Gastrocnemius medialis (tissue), 4 donors: ENCODE data around the gene FAM83D.

Experiments
- POLR2A ChIP-seq, 2 donors: fragments of 450-650 bp; IDR thresholded peaks; one replicate each; pipeline ENCODE4 v1.6.1; 2017; ENCODE audit warnings: antibody characterized with exemption in 2 of 2, mild to moderate bottlenecking in 2 of 2, moderate library complexity in 2 of 2
- TF ChIP-seq, protein P1 (sequence below), 5 experiments: fragments of 450-650 bp in 3 of 5; fragments of 200-600 bp in 2 of 5; sonication (generic) in 2 of 5; IDR thresholded peaks in 4 of 5; conservative IDR thresholded peaks in 1 of 5; 1 replicate in 4 of 5; 2 replicates in 1 of 5; pipeline ENCODE4 v1.5.1; 2016 to 2019; ENCODE audit warnings: antibody characterized with exemption in 5 of 5, mild to moderate bottlenecking in 3 of 5, moderate library complexity in 3 of 5

- TF ChIP-seq, protein P1, sequence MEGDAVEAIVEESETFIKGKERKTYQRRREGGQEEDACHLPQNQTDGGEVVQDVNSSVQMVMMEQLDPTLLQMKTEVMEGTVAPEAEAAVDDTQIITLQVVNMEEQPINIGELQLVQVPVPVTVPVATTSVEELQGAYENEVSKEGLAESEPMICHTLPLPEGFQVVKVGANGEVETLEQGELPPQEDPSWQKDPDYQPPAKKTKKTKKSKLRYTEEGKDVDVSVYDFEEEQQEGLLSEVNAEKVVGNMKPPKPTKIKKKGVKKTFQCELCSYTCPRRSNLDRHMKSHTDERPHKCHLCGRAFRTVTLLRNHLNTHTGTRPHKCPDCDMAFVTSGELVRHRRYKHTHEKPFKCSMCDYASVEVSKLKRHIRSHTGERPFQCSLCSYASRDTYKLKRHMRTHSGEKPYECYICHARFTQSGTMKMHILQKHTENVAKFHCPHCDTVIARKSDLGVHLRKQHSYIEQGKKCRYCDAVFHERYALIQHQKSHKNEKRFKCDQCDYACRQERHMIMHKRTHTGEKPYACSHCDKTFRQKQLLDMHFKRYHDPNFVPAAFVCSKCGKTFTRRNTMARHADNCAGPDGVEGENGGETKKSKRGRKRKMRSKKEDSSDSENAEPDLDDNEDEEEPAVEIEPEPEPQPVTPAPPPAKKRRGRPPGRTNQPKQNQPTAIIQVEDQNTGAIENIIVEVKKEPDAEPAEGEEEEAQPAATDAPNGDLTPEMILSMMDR (IDR thresholded peaks at IDR 0.05 in 4 of 5, conservative IDR thresholded peaks at IDR 0.05 in 1 of 5) = no peak
- TF ChIP-seq POLR2A (IDR thresholded peaks at IDR 0.05) = no peak
Measured at GRCh38 chr20:38975539-38976120, 49.4 kb downstream of the FAM83D start.
